Endothelial cell of umbilical vein (primary cell): ENCODE results near the gene PHACTR1. TPM values are rescaled to one million over a fixed set of nuclear protein-coding genes. Genes with fewer than 3 reads are reported as not detected.

Experiments
- BruUV-seq: library from RNA; stranded (reverse); fragments of 400-500 nt; replicated peaks from 2 replicates; lab custom pipeline; 2021; lab: Mats Ljungman, UMichigan
- CTCF ChIA-PET: fragments of 300-600, 350-600 bp; sonication (Branson Sonifier 250); formaldehyde crosslinking; loops from one replicate; lab custom pipeline; 2021; ENCODE audit warnings: antibody characterized with exemption, inconsistent platforms; lab: Charles Lee
- POLR2A ChIA-PET: fragments of 300-600, 350-600 bp; sonication (Branson Sonifier 250); formaldehyde crosslinking; loops from one replicate; lab custom pipeline; 2021; ENCODE audit warnings: antibody characterized with exemption, inconsistent platforms; lab: Charles Lee
- DNase-seq: peaks from one replicate; pipeline ENCODE4 v3.0.0-alpha.2; 2011; ENCODE audit warnings: low read depth, low spot score
- FAIRE-seq: peaks from 2 replicates; lab custom pipeline; 2011; peaks lifted over from hg19 to GRCh38; lab: Jason Lieb, UNC
- H2AFZ ChIP-seq: 2 replicates; pipeline ENCODE4 v1.6.0; 2012; ENCODE audit warnings: low read depth, low read length, control low read depth, inconsistent platforms
- H3K27ac ChIP-seq: 2 replicates; pipeline ENCODE4 v1.5.1; 2011; ENCODE audit warnings: low read depth, mild to moderate bottlenecking, control low read depth, low read length, moderate library complexity; ENCODE audit not compliant: insufficient read depth
- H3K27me3 ChIP-seq, 2 experiments: 2 replicates each; pipeline versions ENCODE4 v1.6.0 to v1.6.1; 2011; ENCODE audit warnings: low read length in 2 of 2, mixed read lengths in 1 of 2; ENCODE audit not compliant: control insufficient read depth in 2 of 2, insufficient read depth in 2 of 2
- H3K36me3 ChIP-seq, 2 experiments: 2 replicates in 1 of 2; 3 replicates in 1 of 2; pipeline ENCODE4 v1.5.1; 2011; ENCODE audit warnings: low read length in 2 of 2, mild to moderate bottlenecking in 1 of 2, moderate library complexity in 1 of 2; ENCODE audit not compliant: control insufficient read depth in 2 of 2, insufficient read depth in 2 of 2; ENCODE audit errors: extremely low read depth in 1 of 2
- H3K4me1 ChIP-seq: 3 replicates; pipeline ENCODE4 v1.5.1; 2011; ENCODE audit warnings: mild to moderate bottlenecking, low read length; ENCODE audit not compliant: control insufficient read depth, insufficient read depth; ENCODE audit errors: extremely low read depth
- H3K4me2 ChIP-seq: 2 replicates; pipeline ENCODE4 v1.6.1; 2011; ENCODE audit warnings: low read length, control low read depth, mixed read lengths; ENCODE audit not compliant: insufficient read depth
- H3K4me3 ChIP-seq, 3 experiments: fragments of 200-600 bp in 1 of 3; sonication (generic), shearing (Covaris generic) in 1 of 3; replicated peaks in 1 of 3; 2 replicates each; pipeline ENCODE4 v1.5.1; 2011 to 2016; ENCODE audit warnings: control low read depth in 3 of 3, low read length in 3 of 3, mild to moderate bottlenecking in 2 of 3, inconsistent platforms in 1 of 3, low read depth in 1 of 3, moderate library complexity in 1 of 3; ENCODE audit not compliant: insufficient read depth in 1 of 3
- H3K79me2 ChIP-seq: 2 replicates; pipeline ENCODE4 v1.6.0; 2012; ENCODE audit warnings: low read length, inconsistent platforms; ENCODE audit not compliant: control insufficient read depth, insufficient read depth
- H3K9ac ChIP-seq: replicated peaks from 2 replicates; pipeline ENCODE3; 2011; ENCODE audit warnings: low read length, control low read depth; ENCODE audit not compliant: insufficient read depth; ENCODE audit errors: extremely low read depth
- H3K9me1 ChIP-seq: replicated peaks from 3 replicates; pipeline ENCODE4 v1.6.0; 2011; ENCODE audit warnings: mild to moderate bottlenecking, low read length; ENCODE audit not compliant: control insufficient read depth, insufficient read depth; ENCODE audit errors: extremely low read depth
- H3K9me3 ChIP-seq: replicated peaks from 2 replicates; pipeline ENCODE4 v1.5.1; 2012; ENCODE audit warnings: low read length, inconsistent platforms; ENCODE audit not compliant: control insufficient read depth, insufficient read depth
- H4K20me1 ChIP-seq: replicated peaks from 2 replicates; pipeline ENCODE3; 2011; ENCODE audit warnings: mild to moderate bottlenecking, low read length; ENCODE audit not compliant: control insufficient read depth, insufficient read depth; ENCODE audit errors: extremely low read depth
- CTCF ChIP-seq, 2 donors: IDR thresholded peaks; 1 replicate in 1 of 2; 2 replicates in 1 of 2; pipeline ENCODE4 v1.5.1; 2011; ENCODE audit warnings: low read length in 2 of 2, mild to moderate bottlenecking in 2 of 2, moderate library complexity in 2 of 2, control low read depth in 1 of 2, inconsistent platforms in 1 of 2, low read depth in 1 of 2; ENCODE audit not compliant: insufficient read depth in 1 of 2; ENCODE audit errors: extremely low read depth in 1 of 2
- EZH2 ChIP-seq: IDR thresholded peaks from 2 replicates; pipeline ENCODE4 v1.6.1; 2012; ENCODE audit warnings: borderline replicate concordance, low read depth, mild to moderate bottlenecking, moderate library complexity, low read length, inconsistent platforms; ENCODE audit not compliant: severe bottlenecking
- FOS ChIP-seq: IDR thresholded peaks from 2 replicates; pipeline ENCODE4 v1.6.1; 2011; ENCODE audit warnings: mild to moderate bottlenecking, low read length, moderate library complexity, borderline replicate concordance; ENCODE audit not compliant: insufficient read depth
- GATA2 ChIP-seq: IDR thresholded peaks from 2 replicates; pipeline ENCODE4 v1.7.0; 2011; ENCODE audit warnings: low read depth, mild to moderate bottlenecking, moderate library complexity, mixed read lengths, low read length; ENCODE audit not compliant: insufficient read length, insufficient read depth
- JUN ChIP-seq: IDR thresholded peaks from 2 replicates; pipeline ENCODE4 v1.6.1; 2011; ENCODE audit warnings: borderline replicate concordance, low read depth; ENCODE audit not compliant: insufficient read length, insufficient read depth
- MYC ChIP-seq: IDR thresholded peaks from one replicate; pipeline ENCODE4 v1.6.1; 2011; ENCODE audit warnings: mild to moderate bottlenecking, low read depth, low read length
- POLR2A ChIP-seq: IDR thresholded peaks from 2 replicates; pipeline ENCODE4 v1.6.1; 2012; ENCODE audit warnings: low read depth, mild to moderate bottlenecking, control low read depth, low read length
- POLR2AphosphoS5 ChIP-seq: IDR thresholded peaks from 2 replicates; pipeline ENCODE4 v1.6.1; 2012; ENCODE audit warnings: low read depth, mild to moderate bottlenecking, control low read depth, low read length, moderate library complexity; ENCODE audit not compliant: insufficient read depth
- dilution Hi-C: fragments of 300-500 bp; cut with MboI; formaldehyde crosslinking; loops from one replicate; pipeline ENCODE4 v1.15.0; 2019; ENCODE audit warnings: low sequenced_read_pairs; ENCODE audit not compliant: extremely low pct_ligation_motif_present
- intact Hi-C: fragments of 100-400 bp; cut with micrococcal nuclease; formaldehyde crosslinking; loops from one replicate; pipeline ENCODE4 v1.10.0; 2022
- polyA plus RNA-seq, 4 experiments: library from polyadenylated mRNA; depleted of rRNA in 3 of 4; stranded (reverse) in 3 of 4; unstranded in 1 of 4; fragments of >200 nt; gene quantifications; 2 replicates each; pipeline versions ENCODE4 v1.2.1 to v1.2.3, GENCODE V29; 2011 to 2012; ENCODE audit warnings: missing spikeins in 1 of 4
- total RNA-seq: library from RNA; stranded (reverse); gene quantifications from 2 replicates; pipeline ENCODE4 v1.2.3, GENCODE V29; 2021
- TF ChIP-seq, protein P1 (sequence below): IDR thresholded peaks from 2 replicates; pipeline ENCODE4 v1.6.1; 2011; ENCODE audit not compliant: insufficient read depth, insufficient read length

PHACTR1 gene
- total and polyA plus RNA-seq, 2 donors (not counting 3 experiments of a cell fraction or from before 2014, with no cell fraction given): 2.4 to 23.2 TPM

DNA sequence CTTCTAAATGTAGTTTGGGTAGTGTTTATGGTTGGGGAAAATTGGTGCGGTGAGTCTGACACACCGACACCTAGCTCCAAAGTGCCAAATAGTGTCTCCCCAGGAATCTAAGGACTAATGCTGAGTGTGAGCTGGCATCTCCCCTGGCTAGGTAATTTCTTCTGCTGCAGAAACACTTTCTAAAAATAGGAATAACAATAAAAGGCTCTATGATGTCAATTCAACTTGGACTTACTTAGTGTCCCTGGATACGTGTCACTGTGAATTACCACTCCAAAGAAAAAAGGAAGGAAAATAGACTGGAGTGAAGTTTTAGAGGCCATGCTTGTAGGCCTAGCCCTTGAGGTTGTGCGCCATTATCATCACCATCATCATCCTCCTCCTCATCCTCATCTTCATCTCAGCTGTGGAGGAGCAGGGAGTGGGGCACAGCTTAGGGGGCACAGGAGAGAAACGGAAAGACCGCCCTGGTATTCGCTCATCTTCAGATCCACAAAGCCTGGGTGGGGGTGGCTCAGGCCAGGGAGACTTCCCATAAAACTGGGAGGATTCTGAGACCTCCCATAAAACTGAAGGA lies 522.2 kb downstream of the PHACTR1 start:
- no peaks in the 10 kb centered on the region for H3K4me1 ChIP-seq
- FAIRE-seq: no peak
- TF ChIP-seq, protein P1, sequence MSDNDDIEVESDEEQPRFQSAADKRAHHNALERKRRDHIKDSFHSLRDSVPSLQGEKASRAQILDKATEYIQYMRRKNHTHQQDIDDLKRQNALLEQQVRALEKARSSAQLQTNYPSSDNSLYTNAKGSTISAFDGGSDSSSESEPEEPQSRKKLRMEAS: no peak
- TF ChIP-seq EZH2: no peak
- H3K27me3 ChIP-seq: no peaks in the 10 kb centered on the region
- H3K79me2 ChIP-seq: no peaks in the 10 kb centered on the region
- dilution Hi-C loops: no loop called here
- no peak overlapping the region for H2AFZ ChIP-seq
- no peak overlapping the region for H3K27ac ChIP-seq
- H4K20me1 ChIP-seq: no peaks in the 10 kb centered on the region
- no peak for DNase-seq
- BruUV-seq: no TSS peak
- intact Hi-C loops: no loop called here
- no peaks in the 10 kb centered on the region for H3K36me3 ChIP-seq
- ChIA-PET POLR2A (no interaction called here), CTCF (interaction anchor here (1.0 to 1.1 kb wide), 2 partner anchors 13 to 328 kb away, joined by 3 read pairs; no protein-coding TSS in a partner anchor)
- H3K9ac ChIP-seq: no peak overlapping the region
- H3K4me3 ChIP-seq: no peak overlapping the region
- no peak overlapping the region for H3K4me2 ChIP-seq
- H3K9me3 ChIP-seq: no peaks in the 10 kb centered on the region
- H3K9me1 ChIP-seq: no peaks in the 10 kb centered on the region

- no peak overlapping the region for H2AFZ ChIP-seq
- BruUV-seq: no TSS peak
- no peak overlapping the region for H3K4me3 ChIP-seq
- H3K27ac ChIP-seq: no peak overlapping the region
- no peaks in the 10 kb centered on the region for H3K79me2 ChIP-seq
- no peak overlapping the region for H3K9ac ChIP-seq
- no peaks in the 10 kb centered on the region for H3K9me3 ChIP-seq
- H3K9me1 ChIP-seq: no peaks in the 10 kb centered on the region
- no peaks in the 10 kb centered on the region for H3K27me3 ChIP-seq
- CTCF ChIA-PET: interaction anchor here (1.0 to 1.3 kb wide), 4 partner anchors 8 to 329 kb away, joined by 3 to 4 read pairs (median 3); no protein-coding TSS in a partner anchor
- H4K20me1 ChIP-seq: no peaks in the 10 kb centered on the region
- H3K4me2 ChIP-seq: no peak overlapping the region
- POLR2A ChIA-PET: no interaction called here
- no peak for FAIRE-seq
- no peaks in the 10 kb centered on the region for H3K4me1 ChIP-seq
- H3K36me3 ChIP-seq: no peaks in the 10 kb centered on the region
- TF ChIP-seq MYC (no peak), POLR2A (no peak), CTCF (IDR thresholded peaks at IDR 0.05; ENCODE audit: extremely low read depth in 1 of 2, insufficient read depth in 1 of 2, low read depth in 1 of 2, low read length in 2 of 2) (no peak), EZH2 (no peak), FOS (no peak), JUN (no peak), POLR2AphosphoS5 (no peak), GATA2 (no peak)
- TF ChIP-seq, protein P1: no peak
- intact Hi-C loops (no loop called here), dilution Hi-C loops (no loop called here)
- no peak for DNase-seq
Observed at GRCh38 chr6:13239530-13240455, 523.2 kb downstream of the PHACTR1 start.
